A549 (cell line): ENCODE results near the gene FSTL5. TPM values are rescaled to one million over a fixed set of nuclear protein-coding genes. Genes with fewer than 3 reads are reported as not detected.

Experiments
- ATAC-seq, 2 experiments: fragments of 200-7000 bp in 1 of 2; fragments of >200 bp in 1 of 2; cut with Nextera tagmentation in 1 of 2; cut with Tn5 transposase in 1 of 2; 3 replicates each; pipeline versions ENCODE4 v1.8.0 to v1.9.1; 2018 to 2020; ENCODE audit warnings: mild to moderate bottlenecking in 1 of 2, moderate library complexity in 1 of 2
- CTCF ChIA-PET: fragments of 300-600 bp; sonication (Branson Sonifier 250); formaldehyde crosslinking; extraction: SDS; loops from one replicate; lab custom pipeline; 2021; ENCODE audit warnings: antibody characterized with exemption, inconsistent platforms; lab: Yijun Ruan, JAX
- POLR2A ChIA-PET: fragments of 350-600 bp; formaldehyde crosslinking; extraction: SDS; loops from one replicate; lab custom pipeline; 2021; ENCODE audit warnings: antibody characterized with exemption, inconsistent platforms; lab: Yijun Ruan, JAX
- DNase-seq, 2 experiments: peaks; one replicate each; pipeline versions ENCODE4 v3.0.0 to v3.0.0-alpha.2; 2011 to 2016; ENCODE audit warnings: low read depth in 1 of 2, low spot score in 1 of 2
- FAIRE-seq: peaks from 2 replicates; lab custom pipeline; 2011; peaks lifted over from hg19 to GRCh38; lab: Jason Lieb, UNC
- H3K27ac ChIP-seq, 2 experiments: fragments of >200 bp; sonication (Bioruptor Twin); formaldehyde crosslinking; 3 replicates each; pipeline ENCODE4 v1.5.1; 2016 to 2017
- H3K4me1 ChIP-seq: fragments of >200 bp; sonication (Bioruptor Twin); formaldehyde crosslinking; 3 replicates; pipeline ENCODE4 v1.6.1; 2016
- H3K4me2 ChIP-seq: fragments of >200 bp; sonication (Bioruptor Twin); formaldehyde crosslinking; 3 replicates; pipeline ENCODE4 v1.6.1; 2016
- H3K4me3 ChIP-seq: fragments of >200 bp; sonication (Bioruptor Twin); formaldehyde crosslinking; 3 replicates; pipeline ENCODE4 v1.5.1; 2016
- H3K9me3 ChIP-seq: fragments of >200 bp; sonication (Bioruptor Twin); formaldehyde crosslinking; 3 replicates; pipeline ENCODE4 v1.6.1; 2016
- CEBPB ChIP-seq, 2 experiments: fragments of >200 bp in 1 of 2; sonication (Bioruptor Twin) in 1 of 2; formaldehyde crosslinking in 1 of 2; IDR thresholded peaks; 2 replicates each; pipeline ENCODE4 v1.6.1; 2012 to 2016
- CHD4 ChIP-seq: fragments of 200-600 bp; sonication (generic); IDR thresholded peaks from 2 replicates; pipeline ENCODE4 v1.6.1; 2016; ENCODE audit warnings: antibody characterized with exemption, mild to moderate bottlenecking, borderline replicate concordance
- E2F6 ChIP-seq: IDR thresholded peaks from 2 replicates; pipeline ENCODE4 v1.6.1; 2012; ENCODE audit warnings: low read depth, borderline replicate concordance
- EHF ChIP-seq: fragments of 250-450 bp; sonication (Bioruptor Pico); IDR thresholded peaks from 2 replicates; pipeline ENCODE4 v1.5.0; 2020; ENCODE audit warnings: mild to moderate bottlenecking
- FOSL2 ChIP-seq, 2 experiments: fragments of 450-650 bp in 1 of 2; fragments of >200 bp in 1 of 2; sonication (Bioruptor Twin) in 1 of 2; formaldehyde crosslinking; IDR thresholded peaks; 2 replicates each; pipeline versions ENCODE4 v1.5.0 to v1.6.1; 2016 to 2020; ENCODE audit warnings: mild to moderate bottlenecking in 1 of 2, moderate library complexity in 1 of 2
- FOXS1 ChIP-seq: fragments of 250-450 bp; sonication (Bioruptor Pico); IDR thresholded peaks from 2 replicates; pipeline ENCODE4 v1.5.0; 2020; ENCODE audit warnings: mild to moderate bottlenecking, moderate library complexity
- HDAC2 ChIP-seq: fragments of 200-600 bp; sonication (generic); IDR thresholded peaks from 2 replicates; pipeline ENCODE4 v1.6.1; 2016
- KDM1A ChIP-seq: fragments of 200-600 bp; sonication (generic); IDR thresholded peaks from 2 replicates; pipeline ENCODE4 v1.6.1; 2016; ENCODE audit warnings: low read depth, mild to moderate bottlenecking
- NPAS2 ChIP-seq: fragments of 250-450 bp; sonication (Bioruptor Pico); IDR thresholded peaks from 2 replicates; pipeline ENCODE4 v1.8.0; 2022; ENCODE audit warnings: mild to moderate bottlenecking, moderate library complexity, borderline replicate concordance
- PHF8 ChIP-seq: fragments of 200-600 bp; sonication (generic); IDR thresholded peaks from 2 replicates; pipeline ENCODE4 v1.6.1; 2016; ENCODE audit warnings: low read depth, mild to moderate bottlenecking, antibody characterized with exemption, moderate library complexity, borderline replicate concordance
- POLR2AphosphoS2 ChIP-seq: conservative IDR thresholded peaks from 2 replicates; pipeline ENCODE4 v1.6.1; 2012; ENCODE audit warnings: low read length, improper control_type of control experiment, inconsistent platforms
- RAD21 ChIP-seq, 2 experiments: fragments of >200 bp in 1 of 2; sonication (Bioruptor Twin) in 1 of 2; formaldehyde crosslinking in 1 of 2; IDR thresholded peaks in 1 of 2; conservative IDR thresholded peaks in 1 of 2; 2 replicates in 1 of 2; 3 replicates in 1 of 2; pipeline ENCODE4 v1.6.1; 2012 to 2018; ENCODE audit warnings: inconsistent platforms in 1 of 2
- RARB ChIP-seq: fragments of 250-450 bp; sonication (Bioruptor Pico); IDR thresholded peaks from 2 replicates; pipeline ENCODE4 v1.8.0; 2021; ENCODE audit warnings: mild to moderate bottlenecking, moderate library complexity
- RCOR1 ChIP-seq: fragments of 150-350 bp; IDR thresholded peaks from 2 replicates; pipeline ENCODE4 v1.6.1; 2014; ENCODE audit warnings: antibody characterized with exemption, low read length, low read depth
- RFX5 ChIP-seq: fragments of 450-650 bp; IDR thresholded peaks from 2 replicates; pipeline ENCODE4 v1.7.1; 2014; ENCODE audit warnings: antibody characterized with exemption, mild to moderate bottlenecking, moderate library complexity
- RNF2 ChIP-seq: fragments of 200-600 bp; sonication (generic); IDR thresholded peaks from 2 replicates; pipeline ENCODE4 v1.6.1; 2016; ENCODE audit warnings: low read depth, mild to moderate bottlenecking, antibody characterized with exemption, moderate library complexity, borderline replicate concordance
- SMC3 ChIP-seq: fragments of >200 bp; sonication (Bioruptor Twin); formaldehyde crosslinking; IDR thresholded peaks from 3 replicates; pipeline ENCODE4 v1.6.1; 2018; ENCODE audit warnings: inconsistent platforms
- SREBF2 ChIP-seq: fragments of 450-650 bp; IDR thresholded peaks from 2 replicates; pipeline ENCODE4 v1.6.1; 2014; ENCODE audit warnings: mild to moderate bottlenecking, moderate library complexity
- USF2 ChIP-seq: fragments of 450-650 bp; IDR thresholded peaks from 2 replicates; pipeline ENCODE4 v1.6.1; 2014; ENCODE audit warnings: antibody characterized with exemption
- ZC3H11A ChIP-seq: fragments of 450-650 bp; IDR thresholded peaks from 2 replicates; pipeline ENCODE4 v1.6.1; 2014; ENCODE audit warnings: antibody characterized with exemption, mild to moderate bottlenecking
- WGBS: methylation state at CpG from one replicate; pipeline ENCODE4 v1.1.6; 2017; ENCODE audit errors: missing lambda C conversion rate; 5-methylcytosine and 5-hydroxymethylcytosine counted together
- polyA plus RNA-seq, 4 experiments: library from polyadenylated mRNA; depleted of rRNA in 3 of 4; stranded (reverse); fragments of >200 nt; fragmentation: RNase III in 1 of 4; extraction: RNeasy Plus Mini Kit Qiagen cat#74134 plus additional on column Dnase treatment in 1 of 4; gene quantifications; 2 replicates in 3 of 4; 3 replicates in 1 of 4; pipeline ENCODE4 v1.2.3, GENCODE V29; 2011 to 2017
- TF ChIP-seq, protein P1 (sequence below): IDR thresholded peaks from 2 replicates; pipeline ENCODE4 v1.6.1; 2012
- TF ChIP-seq, protein P2 (sequence below): fragments of >200 bp; sonication (Bioruptor Twin); formaldehyde crosslinking; IDR thresholded peaks from 2 replicates; pipeline ENCODE4 v1.6.1; 2016

The FSTL5 gene
- polyA plus RNA-seq, 2 of the 4 experiments (the other 2 are of a cell fraction), result 0.06 to 0.10 TPM

GRCh38 chr4:161931089-161931488 lies 232.7 kb downstream of the FSTL5 start:
- Histone ChIP-seq H3K27ac (no peak overlapping the region), H3K9me3 (no peaks in the 10 kb centered on the region), H3K4me1 (peaks cover under 1% of the 10 kb centered on the region), H3K4me2 (no peak overlapping the region), H3K4me3 (no peak overlapping the region)
- ChIA-PET CTCF (no interaction called here), POLR2A (no interaction called here)
- DNase-seq (no peak), ATAC-seq (no peak), FAIRE-seq (no peak)
- TF ChIP-seq HDAC2, result no peak
- no peak for TF ChIP-seq SREBF2
- TF ChIP-seq, protein P1, sequence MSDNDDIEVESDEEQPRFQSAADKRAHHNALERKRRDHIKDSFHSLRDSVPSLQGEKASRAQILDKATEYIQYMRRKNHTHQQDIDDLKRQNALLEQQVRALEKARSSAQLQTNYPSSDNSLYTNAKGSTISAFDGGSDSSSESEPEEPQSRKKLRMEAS, result no peak
- no peak for TF ChIP-seq CHD4
- 30% methylated on average over 1 of the region's 1 CpG for WGBS

- FAIRE-seq (no peak), DNase-seq (no peak), ATAC-seq (no peak)
- Histone ChIP-seq H3K27ac (no peak overlapping the region), H3K9me3 (no peaks in the 10 kb centered on the region), H3K4me1 (no peaks in the 10 kb centered on the region), H3K4me2 (no peak overlapping the region), H3K4me3 (no peak overlapping the region)
- ChIA-PET CTCF (no interaction called here), POLR2A (no interaction called here)
- TF ChIP-seq FOXS1 (CRISPR knock-in tag), result no peak
- TF ChIP-seq E2F6, result no peak
- no peak for TF ChIP-seq RFX5
- no peak for TF ChIP-seq FOSL2 (IDR thresholded peaks at IDR 0.05)
- TF ChIP-seq FOSL2 (CRISPR knock-in tag; IDR thresholded peaks at IDR 0.05), result no peak
- TF ChIP-seq HDAC2, result no peak
- TF ChIP-seq RAD21 (conservative IDR thresholded peaks at IDR 0.05 in 1 of 2, IDR thresholded peaks at IDR 0.05 in 1 of 2), result no peak
- TF ChIP-seq RNF2, result no peak
- TF ChIP-seq NPAS2, result no peak
- TF ChIP-seq RCOR1, result no peak
- TF ChIP-seq, protein P2, sequence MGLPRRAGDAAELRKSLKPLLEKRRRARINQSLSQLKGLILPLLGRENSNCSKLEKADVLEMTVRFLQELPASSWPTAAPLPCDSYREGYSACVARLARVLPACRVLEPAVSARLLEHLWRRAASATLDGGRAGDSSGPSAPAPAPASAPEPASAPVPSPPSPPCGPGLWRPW, result no peak
- TF ChIP-seq RARB (CRISPR knock-in tag), result no peak
- TF ChIP-seq SMC3, result no peak
- no peak for TF ChIP-seq EHF (CRISPR knock-in tag)
- TF ChIP-seq, protein P1, result no peak
- TF ChIP-seq ZC3H11A, result no peak
- TF ChIP-seq KDM1A, result no peak
- no peak for TF ChIP-seq PHF8
- TF ChIP-seq POLR2AphosphoS2, result no peak
- no peak for TF ChIP-seq USF2
- TF ChIP-seq, all 56 proteins: peak for 0
These were observed 233.8 kb downstream of the FSTL5 start for GRCh38 chr4:161929956-161930355.

- DNase-seq, result no peak
- TF ChIP-seq CEBPB (IDR thresholded peaks at IDR 0.05) (peak; percentile 38 to 47; a peak in 3 of 4 replicates), E2F6 (no peak)
- peaks cover 10% of the 10 kb centered on the region; the same call in 2 of the 3 replicates for H3K4me1 ChIP-seq
- peak overlapping the region; percentile 45 for H3K4me2 ChIP-seq
- peak overlapping the region in 1 of 2 experiments; percentile 30; a peak in 1 of 6 replicates for H3K27ac ChIP-seq
- no peak for FAIRE-seq
- no peak overlapping the region for H3K4me3 ChIP-seq
- H3K9me3 ChIP-seq, result no peaks in the 10 kb centered on the region
- CTCF ChIA-PET, result no interaction called here
- ATAC-seq, result no peak
- 69% methylated on average over 6 of the region's 6 CpGs for WGBS
- POLR2A ChIA-PET, result no interaction called here
These were observed 237.6 kb downstream of the FSTL5 start for GRCh38 chr4:161926033-161926828.
